T-helper 1 cell treated with Interleukin-12 subunit alpha and Interleukin-12 subunit beta and Interleukin-4 antibody, amounts not matched to agents 30 μg/mL and 1 μg/mL, for 36 hours (primary cell): Measurements from ENCODE around the gene PIGL.
A peak's percentile ranks its signal among the peaks of the same experiment; 100 is the strongest.

Experiments used
- H3K27ac Mint-ChIP-seq: one replicate; pipeline ENCODE4 v1.8.0; 2021; ENCODE audit warnings: mild to moderate bottlenecking, mixed read lengths
- H3K27me3 Mint-ChIP-seq: one replicate; pipeline ENCODE4 v1.8.0; 2021; ENCODE audit warnings: low read depth, mixed read lengths
- H3K36me3 Mint-ChIP-seq: one replicate; pipeline ENCODE4 v1.8.0; 2021; ENCODE audit warnings: low read depth, mixed read lengths
- H3K4me1 Mint-ChIP-seq: one replicate; pipeline ENCODE4 v1.8.0; 2021; ENCODE audit warnings: low read depth, mixed read lengths
- H3K4me3 Mint-ChIP-seq: one replicate; pipeline ENCODE4 v1.8.0; 2021; ENCODE audit warnings: mild to moderate bottlenecking, moderate library complexity, mixed read lengths
- H3K9me3 Mint-ChIP-seq: one replicate; pipeline ENCODE4 v1.8.0; 2021; ENCODE audit warnings: mixed read lengths

Gene PIGL

GRCh38 chr17:16328997-16329396 lies 112.0 kb downstream of the PIGL start:
- no peak overlapping the region for H3K27ac Mint-ChIP-seq
- H3K9me3 Mint-ChIP-seq, result no peaks in the 10 kb centered on the region
- H3K4me3 Mint-ChIP-seq, result no peak overlapping the region
- no peaks in the 10 kb centered on the region for H3K36me3 Mint-ChIP-seq
- H3K27me3 Mint-ChIP-seq, result no peaks in the 10 kb centered on the region
- H3K4me1 Mint-ChIP-seq, result no peaks in the 10 kb centered on the region

GRCh38 chr17:16329519-16330271 lies 112.7 kb downstream of the PIGL start:
- Mint-ChIP-seq H3K27ac (no peak overlapping the region), H3K9me3 (no peaks in the 10 kb centered on the region), H3K36me3 (no peaks in the 10 kb centered on the region), H3K27me3 (no peaks in the 10 kb centered on the region), H3K4me3 (no peak overlapping the region), H3K4me1 (no peaks in the 10 kb centered on the region)

GRCh38 chr17:16338391-16338790 lies 121.4 kb downstream of the PIGL start:
- H3K4me1 Mint-ChIP-seq, result no peaks in the 10 kb centered on the region
- no peaks in the 10 kb centered on the region for H3K9me3 Mint-ChIP-seq
- H3K27me3 Mint-ChIP-seq, result no peaks in the 10 kb centered on the region
- no peak overlapping the region for H3K27ac Mint-ChIP-seq
- H3K4me3 Mint-ChIP-seq, result no peak overlapping the region
- H3K36me3 Mint-ChIP-seq, result peaks cover 2% of the 10 kb centered on the region

- Mint-ChIP-seq H3K4me3 (no peak overlapping the region), H3K27ac (no peak overlapping the region), H3K9me3 (no peaks in the 10 kb centered on the region), H3K36me3 (peaks cover 2% of the 10 kb centered on the region), H3K4me1 (no peaks in the 10 kb centered on the region), H3K27me3 (no peaks in the 10 kb centered on the region)
These were observed 122.4 kb downstream of the PIGL start for GRCh38 chr17:16339402-16339801.

GRCh38 chr17:16339959-16340358 lies 122.9 kb downstream of the PIGL start:
- H3K4me3 Mint-ChIP-seq, result no peak overlapping the region
- H3K36me3 Mint-ChIP-seq, result peaks cover 2% of the 10 kb centered on the region
- H3K9me3 Mint-ChIP-seq, result no peaks in the 10 kb centered on the region
- no peaks in the 10 kb centered on the region for H3K27me3 Mint-ChIP-seq
- H3K4me1 Mint-ChIP-seq, result no peaks in the 10 kb centered on the region
- no peak overlapping the region for H3K27ac Mint-ChIP-seq

GRCh38 chr17:16342979-16343378 lies 126.0 kb downstream of the PIGL start:
- Mint-ChIP-seq H3K4me3 (no peak overlapping the region), H3K27ac (no peak overlapping the region), H3K9me3 (no peaks in the 10 kb centered on the region), H3K27me3 (no peaks in the 10 kb centered on the region), H3K4me1 (no peaks in the 10 kb centered on the region), H3K36me3 (peaks cover 3% of the 10 kb centered on the region)

- H3K27me3 Mint-ChIP-seq, result no peaks in the 10 kb centered on the region
- H3K36me3 Mint-ChIP-seq, result peaks cover 2% of the 10 kb centered on the region
- H3K27ac Mint-ChIP-seq, result no peak overlapping the region
- no peak overlapping the region for H3K4me3 Mint-ChIP-seq
- no peaks in the 10 kb centered on the region for H3K4me1 Mint-ChIP-seq
- no peaks in the 10 kb centered on the region for H3K9me3 Mint-ChIP-seq
These were observed 126.6 kb downstream of the PIGL start for GRCh38 chr17:16343569-16343968.

- Mint-ChIP-seq H3K9me3 (no peaks in the 10 kb centered on the region), H3K4me3 (no peak overlapping the region), H3K27ac (no peak overlapping the region), H3K27me3 (no peaks in the 10 kb centered on the region), H3K4me1 (peaks cover 4% of the 10 kb centered on the region), H3K36me3 (peaks cover 2% of the 10 kb centered on the region)
These were observed 128.6 kb downstream of the PIGL start for GRCh38 chr17:16345565-16345964.

- Mint-ChIP-seq H3K27me3 (peaks cover under 1% of the 10 kb centered on the region), H3K36me3 (peaks cover 2% of the 10 kb centered on the region)
These were observed 129.8 kb downstream of the PIGL start for GRCh38 chr17:16346721-16347271.

GRCh38 chr17:16348586-16348985 lies 131.6 kb downstream of the PIGL start:
- Mint-ChIP-seq H3K36me3 (peaks cover 2% of the 10 kb centered on the region), H3K4me3 (no peak overlapping the region), H3K9me3 (no peaks in the 10 kb centered on the region), H3K4me1 (peaks cover 18% of the 10 kb centered on the region), H3K27ac (no peak overlapping the region), H3K27me3 (peaks cover 10% of the 10 kb centered on the region)

More at GRCh38 chr17:16346721-16347271, 129.8 kb downstream of the PIGL start:
- no peak overlapping the region for H3K4me3 Mint-ChIP-seq
- H3K4me1 Mint-ChIP-seq, result peaks cover 8% of the 10 kb centered on the region
- H3K27ac Mint-ChIP-seq, result no peak overlapping the region
- H3K9me3 Mint-ChIP-seq, result no peaks in the 10 kb centered on the region

GRCh38 chr17:16349431-16349830 lies 132.4 kb downstream of the PIGL start:
- Mint-ChIP-seq H3K27me3 (peaks cover 13% of the 10 kb centered on the region), H3K27ac (no peak overlapping the region), H3K9me3 (no peaks in the 10 kb centered on the region), H3K4me3 (no peak overlapping the region), H3K4me1 (peaks cover 21% of the 10 kb centered on the region), H3K36me3 (peaks cover 2% of the 10 kb centered on the region)

- peaks cover 25% of the 10 kb centered on the region for H3K27me3 Mint-ChIP-seq
- H3K36me3 Mint-ChIP-seq, result peaks cover 2% of the 10 kb centered on the region
- peak overlapping the region; percentile 59 for H3K27ac Mint-ChIP-seq
- H3K4me3 Mint-ChIP-seq, result peak overlapping the region; percentile 89
- H3K4me1 Mint-ChIP-seq, result peaks cover 21% of the 10 kb centered on the region
- no peaks in the 10 kb centered on the region for H3K9me3 Mint-ChIP-seq
These were observed 134.8 kb downstream of the PIGL start for GRCh38 chr17:16351831-16352230.

GRCh38 chr17:16352303-16352666 lies 135.3 kb downstream of the PIGL start:
- H3K4me1 Mint-ChIP-seq, result peaks cover 21% of the 10 kb centered on the region
- no peaks in the 10 kb centered on the region for H3K9me3 Mint-ChIP-seq
- peaks cover 2% of the 10 kb centered on the region for H3K36me3 Mint-ChIP-seq
- H3K27me3 Mint-ChIP-seq, result peaks cover 29% of the 10 kb centered on the region
- H3K4me3 Mint-ChIP-seq, result peak overlapping the region; percentile 89
- peak overlapping the region; percentile 59 for H3K27ac Mint-ChIP-seq

GRCh38 chr17:16352667-16353316 lies 135.8 kb downstream of the PIGL start:
- Mint-ChIP-seq H3K9me3 (no peaks in the 10 kb centered on the region), H3K4me3 (peak overlapping the region; percentile 89), H3K36me3 (no peaks in the 10 kb centered on the region), H3K27ac (peak overlapping the region; percentile 59), H3K27me3 (peaks cover 29% of the 10 kb centered on the region), H3K4me1 (peaks cover 21% of the 10 kb centered on the region)
